ENCODE results near the gene ELAVL2. TPM values are rescaled to one million over a fixed set of nuclear protein-coding genes. Genes with fewer than 3 reads are reported as not detected.

Gene ELAVL2
- total RNA-seq, 1 donor from 2014 or later, result 0.51 TPM

GRCh38 chr9:23821375-23822181 is 4.5 kb downstream of the ELAVL2 start:
- Mint-ChIP-seq H3K4me1 (ENCODE audit: unreplicated experiment) (peaks cover 8% of the 10 kb centered on the region), H3K36me3 (ENCODE audit: unreplicated experiment) (no peaks in the 10 kb centered on the region), H3K4me3 (ENCODE audit: unreplicated experiment) (peak overlapping the region; percentile 68), H3K27ac (ENCODE audit: unreplicated experiment) (no peak overlapping the region), H3K27me3 (ENCODE audit: unreplicated experiment) (peaks cover 38% of the 10 kb centered on the region), H3K9me3 (ENCODE audit: unreplicated experiment) (no peaks in the 10 kb centered on the region)
- DNase-seq (ENCODE audit: extremely low spot score, unreplicated experiment), result no peak
- TF ChIP-seq CTCF (IDR thresholded peaks at IDR 0.05), result no peak

- TF ChIP-seq CTCF (IDR thresholded peaks at IDR 0.05), result no peak
- peaks cover 40% of the 10 kb centered on the region for H3K27me3 Mint-ChIP-seq (ENCODE audit: unreplicated experiment)
- H3K4me3 Mint-ChIP-seq (ENCODE audit: unreplicated experiment), result peak overlapping the region; percentile 68
- no peaks in the 10 kb centered on the region for H3K9me3 Mint-ChIP-seq (ENCODE audit: unreplicated experiment)
- no peak overlapping the region for H3K27ac Mint-ChIP-seq (ENCODE audit: unreplicated experiment)
- H3K4me1 Mint-ChIP-seq (ENCODE audit: unreplicated experiment), result peaks cover 8% of the 10 kb centered on the region
- H3K36me3 Mint-ChIP-seq (ENCODE audit: unreplicated experiment), result no peaks in the 10 kb centered on the region
- no peak for DNase-seq (ENCODE audit: extremely low spot score, unreplicated experiment)
Observed at GRCh38 chr9:23820451-23821374, 5.3 kb downstream of the ELAVL2 start.

GRCh38 chr9:23819403-23819802 is 6.6 kb downstream of the ELAVL2 start:
- DNase-seq (ENCODE audit: extremely low spot score, unreplicated experiment), result no peak
- no peak overlapping the region for H3K4me3 Mint-ChIP-seq (ENCODE audit: unreplicated experiment)
- peaks cover 8% of the 10 kb centered on the region for H3K4me1 Mint-ChIP-seq (ENCODE audit: unreplicated experiment)
- TF ChIP-seq CTCF (IDR thresholded peaks at IDR 0.05), result no peak
- H3K27ac Mint-ChIP-seq (ENCODE audit: unreplicated experiment), result no peak overlapping the region
- no peaks in the 10 kb centered on the region for H3K36me3 Mint-ChIP-seq (ENCODE audit: unreplicated experiment)
- no peaks in the 10 kb centered on the region for H3K9me3 Mint-ChIP-seq (ENCODE audit: unreplicated experiment)
- peaks cover 43% of the 10 kb centered on the region for H3K27me3 Mint-ChIP-seq (ENCODE audit: unreplicated experiment)

- Mint-ChIP-seq H3K4me1 (ENCODE audit: unreplicated experiment) (no peaks in the 10 kb centered on the region), H3K9me3 (ENCODE audit: unreplicated experiment) (no peaks in the 10 kb centered on the region), H3K27ac (ENCODE audit: unreplicated experiment) (no peak overlapping the region), H3K4me3 (ENCODE audit: unreplicated experiment) (no peak overlapping the region), H3K36me3 (ENCODE audit: unreplicated experiment) (no peaks in the 10 kb centered on the region), H3K27me3 (ENCODE audit: unreplicated experiment) (peaks cover 49% of the 10 kb centered on the region)
- DNase-seq (ENCODE audit: extremely low spot score, unreplicated experiment), result no peak
- TF ChIP-seq CTCF (IDR thresholded peaks at IDR 0.05), result no peak
Observed at GRCh38 chr9:23814243-23814642, 11.8 kb downstream of the ELAVL2 start.

GRCh38 chr9:23812673-23813072 is 13.4 kb downstream of the ELAVL2 start:
- H3K27me3 Mint-ChIP-seq (ENCODE audit: unreplicated experiment), result peaks cover 36% of the 10 kb centered on the region
- H3K9me3 Mint-ChIP-seq (ENCODE audit: unreplicated experiment), result no peaks in the 10 kb centered on the region

More at GRCh38 chr9:23812673-23813072, 13.4 kb downstream of the ELAVL2 start:
- no peak for TF ChIP-seq CTCF (IDR thresholded peaks at IDR 0.05)
- Mint-ChIP-seq H3K36me3 (ENCODE audit: unreplicated experiment) (no peaks in the 10 kb centered on the region), H3K4me3 (ENCODE audit: unreplicated experiment) (no peak overlapping the region), H3K4me1 (ENCODE audit: unreplicated experiment) (no peaks in the 10 kb centered on the region), H3K27ac (ENCODE audit: unreplicated experiment) (no peak overlapping the region)
- no peak for DNase-seq (ENCODE audit: extremely low spot score, unreplicated experiment)

All from osteocyte (in vitro differentiated cells).